Measurements from ENCODE around the gene LRCOL1.

GRCh38 chr12:132624910-132625630, 14.7 kb upstream of the LRCOL1 start:
- TF ChIP-seq POLR2A (IDR thresholded peaks at IDR 0.05) (no peak), CTCF (IDR thresholded peaks at IDR 0.05) (no peak), POLR2AphosphoS5 (IDR thresholded peaks at IDR 0.05) (no peak), EP300 (IDR thresholded peaks at IDR 0.05) (no peak)
